OCI-LY7 (cell line): Measurements from ENCODE around the gene PPIL1. TPM values are rescaled to one million over a fixed set of nuclear protein-coding genes. Genes with fewer than 3 reads are reported as not detected.

Experiments
- BruUV-seq: library from RNA; stranded (reverse); fragments of 400-500 nt; replicated peaks from 2 replicates; lab custom pipeline; 2021; lab: Mats Ljungman, UMichigan
- CTCF ChIA-PET: fragments of 300-600 bp; sonication (Branson Sonifier 250); formaldehyde crosslinking; loops from one replicate; lab custom pipeline; 2022; ENCODE audit warnings: antibody characterized with exemption; ENCODE audit not compliant: unreplicated experiment; lab: Charles Lee
- POLR2A ChIA-PET: fragments of 300-600 bp; sonication (Branson Sonifier 250); formaldehyde crosslinking; loops from one replicate; lab custom pipeline; 2022; ENCODE audit warnings: antibody characterized with exemption; lab: Charles Lee
- DNase-seq: peaks from one replicate; pipeline ENCODE4 v3.0.0-alpha.2; 2015; ENCODE audit warnings: low spot score
- H2AFZ ChIP-seq: fragments of 200-600 bp; sonication (generic), shearing (Covaris generic); 2 replicates; pipeline ENCODE4 v1.6.1; 2014; ENCODE audit warnings: mild to moderate bottlenecking, antibody characterized with exemption, low read length, moderate library complexity
- H3K27ac ChIP-seq: fragments of 200-600 bp; sonication (generic); 2 replicates; pipeline ENCODE4 v1.5.1; 2014; ENCODE audit warnings: mixed run types, low read depth, mild to moderate bottlenecking, moderate library complexity, low read length, inconsistent platforms; ENCODE audit not compliant: poor library complexity, severe bottlenecking
- H3K36me3 ChIP-seq: fragments of 200-600 bp; sonication (generic); 2 replicates; pipeline ENCODE4 v1.6.1; 2014; ENCODE audit warnings: mild to moderate bottlenecking, antibody characterized with exemption, low read length, moderate library complexity, mixed read lengths; ENCODE audit not compliant: insufficient read depth
- H3K4me1 ChIP-seq: fragments of 200-600 bp; sonication (generic); 2 replicates; pipeline ENCODE4 v1.5.1; 2014; ENCODE audit warnings: mild to moderate bottlenecking, low read length; ENCODE audit not compliant: insufficient read depth, poor library complexity, severe bottlenecking
- H3K4me2 ChIP-seq: fragments of 200-600 bp; sonication (generic); 2 replicates; pipeline ENCODE4 v1.6.1; 2014; ENCODE audit warnings: mild to moderate bottlenecking, low read length
- H3K4me3 ChIP-seq: fragments of 200-600 bp; sonication (generic); 2 replicates; pipeline ENCODE4 v1.5.1; 2014; ENCODE audit warnings: mild to moderate bottlenecking, low read depth, low read length; ENCODE audit not compliant: poor library complexity, severe bottlenecking
- H3K79me2 ChIP-seq: fragments of 200-600 bp; sonication (generic); 2 replicates; pipeline ENCODE4 v1.6.1; 2016; ENCODE audit warnings: low read depth, mild to moderate bottlenecking, low read length, moderate library complexity, mixed read lengths; ENCODE audit not compliant: insufficient read depth
- H3K9me2 ChIP-seq: fragments of 200-600 bp; sonication (generic); 2 replicates; pipeline ENCODE4 v1.6.1; 2016; ENCODE audit warnings: mild to moderate bottlenecking, low read length, mixed read lengths; ENCODE audit not compliant: insufficient read depth
- H3K9me3 ChIP-seq: fragments of 200-600 bp; sonication (generic); 2 replicates; pipeline ENCODE4 v1.6.1; 2014; ENCODE audit warnings: mild to moderate bottlenecking, mixed run types, low read length, mixed read lengths
- H4K20me1 ChIP-seq: fragments of 200-600 bp; sonication (generic); 2 replicates; pipeline ENCODE4 v1.6.1; 2014; ENCODE audit warnings: mild to moderate bottlenecking, antibody characterized with exemption, low read length, moderate library complexity, mixed read lengths; ENCODE audit not compliant: insufficient read depth
- EZH2phosphoT487 ChIP-seq: fragments of 200-600 bp; sonication (generic); IDR thresholded peaks from 2 replicates; pipeline ENCODE4 v1.6.1; 2018; ENCODE audit warnings: low read depth, borderline replicate concordance, mild to moderate bottlenecking, mixed run types, antibody characterized with exemption, low read length, moderate library complexity, mixed read lengths
- intact Hi-C: fragments of 100-400 bp; cut with micrococcal nuclease; formaldehyde crosslinking; loops from one replicate; pipeline ENCODE4 v1.10.0; 2022; ENCODE audit not compliant: unreplicated experiment
- total RNA-seq, 2 experiments: library from RNA; depleted of rRNA in 1 of 2; stranded (reverse); fragments of >200 nt in 1 of 2; shearing (Covaris generic) in 1 of 2; gene quantifications; 2 replicates each; pipeline ENCODE4 v1.2.3, GENCODE V29; 2014 to 2022
- TF ChIP-seq, protein P1 (sequence below): fragments of 200-600 bp; sonication (generic); conservative IDR thresholded peaks from 2 replicates; pipeline ENCODE4 v1.5.1; 2014; ENCODE audit warnings: mild to moderate bottlenecking, antibody characterized with exemption, low read length, moderate library complexity, mixed read lengths

Gene PPIL1
- total RNA-seq, 2 experiments from 2014 or later = 38.9 to 40.0 TPM

DNA sequence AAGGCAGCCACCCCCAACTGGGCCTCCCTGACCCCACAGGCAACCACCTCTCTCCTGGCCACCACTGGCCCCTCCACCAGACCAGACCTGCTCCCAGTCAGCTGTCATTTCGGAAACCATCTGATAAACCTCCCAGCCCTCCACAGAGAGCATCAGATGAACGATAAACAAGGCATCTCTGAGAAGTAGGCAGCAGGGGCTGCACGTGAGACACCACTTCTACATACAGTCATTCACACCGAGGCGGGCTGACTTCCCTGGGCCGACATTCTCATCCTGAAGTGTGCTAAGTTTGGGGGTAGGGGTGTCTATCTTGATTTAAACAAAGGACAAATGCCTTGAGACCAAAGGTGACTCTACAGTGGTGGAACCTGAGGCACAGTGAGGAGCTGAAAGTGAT, 49.2 kb downstream of the PPIL1 start:
- TF ChIP-seq, protein P1, sequence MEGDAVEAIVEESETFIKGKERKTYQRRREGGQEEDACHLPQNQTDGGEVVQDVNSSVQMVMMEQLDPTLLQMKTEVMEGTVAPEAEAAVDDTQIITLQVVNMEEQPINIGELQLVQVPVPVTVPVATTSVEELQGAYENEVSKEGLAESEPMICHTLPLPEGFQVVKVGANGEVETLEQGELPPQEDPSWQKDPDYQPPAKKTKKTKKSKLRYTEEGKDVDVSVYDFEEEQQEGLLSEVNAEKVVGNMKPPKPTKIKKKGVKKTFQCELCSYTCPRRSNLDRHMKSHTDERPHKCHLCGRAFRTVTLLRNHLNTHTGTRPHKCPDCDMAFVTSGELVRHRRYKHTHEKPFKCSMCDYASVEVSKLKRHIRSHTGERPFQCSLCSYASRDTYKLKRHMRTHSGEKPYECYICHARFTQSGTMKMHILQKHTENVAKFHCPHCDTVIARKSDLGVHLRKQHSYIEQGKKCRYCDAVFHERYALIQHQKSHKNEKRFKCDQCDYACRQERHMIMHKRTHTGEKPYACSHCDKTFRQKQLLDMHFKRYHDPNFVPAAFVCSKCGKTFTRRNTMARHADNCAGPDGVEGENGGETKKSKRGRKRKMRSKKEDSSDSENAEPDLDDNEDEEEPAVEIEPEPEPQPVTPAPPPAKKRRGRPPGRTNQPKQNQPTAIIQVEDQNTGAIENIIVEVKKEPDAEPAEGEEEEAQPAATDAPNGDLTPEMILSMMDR = no peak
- no peak for TF ChIP-seq EZH2phosphoT487
- no peaks in the 10 kb centered on the region for H3K4me1 ChIP-seq
- H3K79me2 ChIP-seq = no peaks in the 10 kb centered on the region
- H3K36me3 ChIP-seq = no peaks in the 10 kb centered on the region
- no peak for DNase-seq
- BruUV-seq = no TSS peak
- intact Hi-C loops = no loop called here
- H3K4me2 ChIP-seq = no peak overlapping the region
- CTCF ChIA-PET = no interaction called here
- H3K9me2 ChIP-seq = no peaks in the 10 kb centered on the region
- no peak overlapping the region for H2AFZ ChIP-seq
- no peaks in the 10 kb centered on the region for H3K9me3 ChIP-seq
- no peak overlapping the region for H3K27ac ChIP-seq
- POLR2A ChIA-PET = no interaction called here
- H4K20me1 ChIP-seq = no peaks in the 10 kb centered on the region
- no peak overlapping the region for H3K4me3 ChIP-seq

DNA sequence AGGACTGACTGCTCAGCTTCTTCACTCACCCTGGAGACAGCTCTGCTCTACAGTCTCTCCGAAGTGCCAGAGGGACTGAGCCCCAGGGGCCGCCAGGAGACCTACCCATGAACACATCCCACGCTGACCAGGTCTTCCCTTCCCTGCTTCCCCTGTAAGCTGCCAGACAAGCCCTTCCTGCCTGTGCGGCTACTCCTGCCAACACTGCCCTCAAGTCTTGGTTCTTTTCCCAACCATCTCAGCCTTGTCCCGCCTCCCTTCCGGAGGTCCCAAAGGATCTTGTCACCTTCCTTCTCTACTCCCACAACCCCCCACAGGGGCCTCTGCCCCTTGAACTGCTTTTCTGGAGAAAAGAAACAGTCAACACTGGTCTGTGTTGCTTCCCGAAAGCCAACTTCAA, 50.4 kb downstream of the PPIL1 start:
- BruUV-seq = no TSS peak
- no peaks in the 10 kb centered on the region for H3K9me2 ChIP-seq
- H3K36me3 ChIP-seq = no peaks in the 10 kb centered on the region
- intact Hi-C loops = no loop called here
- no peaks in the 10 kb centered on the region for H3K79me2 ChIP-seq
- no peak for DNase-seq
- H3K4me3 ChIP-seq = no peak overlapping the region
- no peak for TF ChIP-seq EZH2phosphoT487
- TF ChIP-seq, protein P1 = no peak
- no peak overlapping the region for H2AFZ ChIP-seq
- ChIA-PET POLR2A (no interaction called here), CTCF (no interaction called here)
- H3K4me2 ChIP-seq = no peak overlapping the region
- no peak overlapping the region for H3K27ac ChIP-seq
- no peaks in the 10 kb centered on the region for H3K9me3 ChIP-seq
- H4K20me1 ChIP-seq = no peaks in the 10 kb centered on the region
- H3K4me1 ChIP-seq = no peaks in the 10 kb centered on the region

DNA sequence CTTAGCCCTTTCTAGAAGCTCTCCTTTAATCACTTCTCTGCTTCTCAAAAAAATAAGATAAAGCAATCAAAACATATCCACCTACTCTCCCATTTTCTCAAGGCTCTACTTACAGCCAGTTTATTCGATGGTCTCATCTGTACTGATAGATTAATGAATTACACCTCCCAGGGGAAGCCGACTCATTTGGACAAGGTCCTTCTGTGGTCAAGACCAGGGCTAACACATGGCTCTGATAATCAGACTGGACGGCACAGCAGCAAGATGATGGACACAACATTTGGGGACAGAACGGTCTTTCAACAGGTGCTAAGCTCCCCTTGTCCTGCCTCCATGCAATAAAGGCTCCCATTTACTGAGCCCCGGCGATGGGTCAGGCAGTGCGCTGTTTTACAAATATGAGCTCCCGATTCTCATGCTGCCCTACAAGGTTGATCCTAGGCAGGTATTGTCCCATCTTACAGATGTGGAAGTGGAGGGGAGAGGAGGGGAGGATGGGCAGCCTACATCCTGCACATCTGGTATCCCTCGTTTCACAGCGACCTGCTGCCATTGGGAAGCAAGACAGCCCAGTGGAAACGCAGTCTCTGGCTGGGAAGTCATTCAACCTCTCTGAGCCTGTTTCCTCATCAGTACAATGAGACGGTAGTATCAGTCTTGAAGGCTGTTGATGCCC, 51.0 kb downstream of the PPIL1 start:
- TF ChIP-seq EZH2phosphoT487 = no peak
- TF ChIP-seq, protein P1 = no peak
- Histone ChIP-seq H3K79me2 (no peaks in the 10 kb centered on the region), H3K4me2 (no peak overlapping the region), H3K4me3 (no peak overlapping the region), H2AFZ (no peak overlapping the region), H3K4me1 (no peaks in the 10 kb centered on the region), H4K20me1 (no peaks in the 10 kb centered on the region), H3K27ac (no peak overlapping the region), H3K36me3 (no peaks in the 10 kb centered on the region), H3K9me2 (no peaks in the 10 kb centered on the region), H3K9me3 (no peaks in the 10 kb centered on the region)
- ChIA-PET POLR2A (no interaction called here), CTCF (no interaction called here)
- intact Hi-C loops = no loop called here
- no TSS peak for BruUV-seq
- no peak for DNase-seq
